HG03196 (cell line): Measurements from ENCODE around the gene SPAG17.

ENCODE experiments used
- ATAC-seq: cut with Tn5 transposase; IDR thresholded peaks from one replicate; pipeline ENCODE4 v1.9.1; 2021; ENCODE audit not compliant: unreplicated experiment

Gene SPAG17

DNA sequence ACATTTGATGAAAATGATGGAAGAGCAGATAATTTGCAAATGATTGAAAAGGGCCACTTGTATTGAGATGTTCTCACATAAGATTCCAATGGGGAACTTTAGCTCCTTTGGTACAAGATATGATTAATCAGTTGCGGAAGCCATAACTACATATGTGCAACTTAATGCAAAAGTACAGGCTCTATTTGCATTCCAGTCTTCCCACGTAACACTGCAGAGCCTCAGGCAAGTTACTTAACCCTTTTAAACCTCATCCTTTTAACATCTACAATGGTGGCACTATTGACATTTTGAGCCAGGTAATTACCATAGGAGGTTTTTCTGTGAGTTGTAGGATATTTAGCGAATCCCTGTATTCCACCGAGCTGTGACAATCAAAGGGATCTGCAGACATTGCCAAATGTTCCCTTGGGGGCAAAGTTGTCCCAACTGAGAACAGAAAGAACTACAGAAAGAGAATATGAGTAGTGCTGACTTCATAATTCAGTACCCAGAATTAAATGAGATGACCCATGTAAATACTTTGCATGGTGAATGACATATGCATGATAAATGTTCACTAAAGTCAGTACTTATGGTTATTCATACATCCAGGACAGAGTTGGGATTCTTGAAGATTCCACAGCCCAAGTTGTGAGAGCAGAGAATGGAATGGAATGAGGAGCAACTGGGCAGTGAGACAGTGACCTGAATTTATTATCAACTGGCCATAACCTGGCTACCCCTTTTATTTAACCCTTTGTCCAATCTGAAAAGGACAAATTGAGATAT is 62.6 kb downstream of the SPAG17 start:
- ATAC-seq: no peak

DNA sequence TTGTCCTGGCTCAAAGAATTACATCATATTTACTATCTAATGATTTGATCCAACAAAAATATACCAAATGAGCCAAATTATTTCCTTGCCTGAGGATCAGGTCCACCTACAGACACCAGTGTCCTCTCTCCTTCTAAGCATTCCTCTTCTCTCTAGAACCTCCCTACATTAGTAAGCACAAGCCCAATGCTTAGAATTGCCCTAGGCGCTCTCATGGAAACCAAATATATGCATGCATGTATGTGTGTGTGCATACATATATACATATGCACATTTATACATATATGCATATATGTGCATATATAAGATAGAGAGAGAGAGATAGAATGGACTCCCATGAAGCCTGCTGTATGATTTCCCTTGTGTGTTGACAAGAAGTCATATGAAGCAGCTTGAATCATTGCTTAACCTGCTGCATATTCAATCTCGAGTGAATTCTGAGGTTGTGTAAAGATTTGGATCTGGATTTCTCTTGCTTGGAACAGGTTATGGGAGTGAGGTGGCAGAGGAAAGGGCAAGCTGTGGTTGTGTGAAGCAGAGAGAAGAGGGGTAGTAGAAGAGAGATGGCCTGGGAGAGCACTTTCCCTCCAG is 66.1 kb downstream of the SPAG17 start:
- ATAC-seq: no peak

DNA sequence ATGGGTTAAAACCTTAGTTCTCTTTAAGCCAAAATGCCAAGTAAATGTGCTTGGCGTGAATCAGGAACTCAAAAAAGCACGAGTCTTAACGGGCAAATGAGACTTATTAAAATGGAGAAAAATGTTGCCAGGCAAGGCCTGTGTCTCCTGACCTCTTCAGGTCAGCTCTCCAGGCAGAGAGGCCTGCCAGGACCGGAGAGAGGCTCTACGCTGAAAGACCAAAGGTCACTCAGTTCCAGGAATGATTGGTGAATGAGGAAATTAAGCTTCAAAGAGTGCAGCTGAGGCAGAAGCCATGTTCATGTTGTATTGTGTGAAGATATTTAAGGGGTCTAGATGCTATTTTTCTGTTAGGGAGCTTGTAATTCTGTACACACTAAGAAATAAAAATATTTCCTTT is 66.6 kb downstream of the SPAG17 start:
- ATAC-seq: no peak

DNA sequence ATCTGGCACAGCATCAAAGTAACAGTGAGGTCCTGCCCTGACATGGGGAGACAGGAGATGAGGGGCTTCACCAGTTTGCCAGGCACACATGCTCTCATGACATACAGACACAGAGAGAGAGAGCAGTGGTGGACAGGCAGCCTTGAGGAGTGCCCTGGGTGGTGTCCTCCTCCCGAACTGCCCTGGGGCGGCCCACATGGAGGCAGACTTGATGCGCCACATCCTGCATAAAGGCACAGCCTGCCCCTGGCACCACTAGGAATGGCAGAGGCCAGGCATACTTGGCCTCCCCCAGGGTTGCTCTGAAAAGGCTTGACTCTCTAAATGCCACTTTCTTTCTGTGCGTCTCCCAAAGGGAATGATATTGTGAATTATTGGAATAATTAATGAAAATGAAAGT is 67.5 kb downstream of the SPAG17 start:
- no peak for ATAC-seq

DNA sequence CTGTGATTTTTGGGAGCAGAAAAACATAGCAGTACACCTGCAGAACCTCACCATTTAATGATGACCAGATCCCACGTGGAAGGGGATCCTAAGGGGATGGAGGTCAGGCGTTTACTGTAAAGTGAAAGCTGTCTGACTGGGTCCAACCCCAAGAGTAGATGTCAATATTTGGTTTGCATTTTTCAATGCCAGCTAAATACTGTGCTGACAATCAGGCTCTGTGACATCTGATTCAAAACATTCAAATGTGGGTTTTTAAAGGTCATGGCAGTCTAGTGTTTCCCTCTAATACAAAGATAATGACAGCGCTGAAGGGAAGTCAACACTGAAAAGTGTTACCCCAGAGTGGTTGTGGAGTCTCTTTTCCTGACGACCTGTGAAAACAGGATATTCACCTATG is 68.1 kb downstream of the SPAG17 start:
- ATAC-seq: no peak

DNA sequence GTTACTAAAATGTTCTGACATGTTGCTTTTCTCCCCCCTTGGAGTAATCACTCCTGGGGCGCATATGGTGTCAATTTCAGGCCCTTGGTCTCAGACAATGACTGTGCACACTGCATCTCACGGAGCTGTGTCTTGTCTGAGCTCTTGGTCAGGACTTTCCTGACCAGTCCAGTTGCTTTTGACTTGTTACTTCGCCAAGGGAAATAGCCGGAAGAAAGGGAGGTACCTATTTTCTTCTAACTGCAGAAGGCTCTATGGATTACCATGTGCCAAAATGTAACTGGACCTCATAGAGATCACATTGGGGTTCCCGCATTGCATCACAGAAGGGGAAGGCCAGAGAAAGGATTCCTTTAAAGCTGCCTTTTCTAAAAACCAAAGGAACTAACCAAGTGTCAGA is 68.6 kb downstream of the SPAG17 start:
- ATAC-seq: no peak

DNA sequence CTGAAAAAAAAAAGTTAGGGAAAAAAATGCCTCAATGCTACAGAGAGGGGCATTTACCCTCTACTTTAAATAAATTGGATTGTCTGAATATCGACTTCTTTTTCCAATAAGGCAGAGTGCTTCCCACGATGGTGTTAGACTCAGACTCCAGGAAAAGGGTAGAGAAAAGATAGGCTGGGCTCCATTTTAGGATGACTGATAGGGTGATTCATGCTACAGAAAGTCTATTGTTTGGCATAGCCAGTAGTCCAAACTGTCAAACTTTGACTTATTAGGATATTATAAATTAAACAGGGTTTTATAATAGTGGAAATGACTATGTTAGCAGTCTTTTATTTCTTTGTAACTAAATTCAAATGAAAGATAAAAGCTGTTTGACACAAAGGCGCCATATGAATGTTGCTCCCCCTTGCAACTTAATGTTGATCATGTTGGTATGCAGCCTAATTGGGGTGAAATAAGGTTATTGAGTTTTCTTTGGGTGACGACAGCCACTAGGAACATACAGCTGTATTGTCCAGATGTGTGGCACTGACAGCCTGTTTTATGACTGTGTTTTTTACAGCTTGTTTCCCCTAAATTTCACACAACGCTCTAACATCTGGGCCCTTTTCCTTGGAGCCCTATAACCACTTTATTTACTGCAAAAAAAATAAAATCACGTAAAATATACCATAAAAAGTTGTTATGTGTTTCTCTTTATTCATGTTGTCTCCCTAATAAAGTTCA is 69.3 kb downstream of the SPAG17 start:
- no peak for ATAC-seq

DNA sequence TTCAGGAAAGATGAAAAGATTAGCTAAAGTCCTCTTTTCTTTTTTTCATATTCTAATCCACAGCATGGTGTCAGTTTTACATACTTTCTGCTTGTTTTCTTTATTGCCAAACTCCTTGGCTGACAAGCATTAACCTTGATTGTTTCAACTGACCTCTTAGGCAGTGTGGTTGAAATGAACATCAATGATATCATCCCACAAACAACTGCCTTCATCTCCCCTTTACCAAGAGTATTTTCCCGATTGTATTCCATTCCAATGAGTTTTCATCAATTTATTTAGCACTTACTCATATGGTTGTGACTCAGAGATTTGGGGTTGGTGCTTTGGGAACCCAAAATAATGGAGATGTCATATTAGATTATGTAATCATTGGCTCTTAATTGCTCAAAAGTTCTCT is 71.8 kb downstream of the SPAG17 start:
- ATAC-seq: no peak

DNA sequence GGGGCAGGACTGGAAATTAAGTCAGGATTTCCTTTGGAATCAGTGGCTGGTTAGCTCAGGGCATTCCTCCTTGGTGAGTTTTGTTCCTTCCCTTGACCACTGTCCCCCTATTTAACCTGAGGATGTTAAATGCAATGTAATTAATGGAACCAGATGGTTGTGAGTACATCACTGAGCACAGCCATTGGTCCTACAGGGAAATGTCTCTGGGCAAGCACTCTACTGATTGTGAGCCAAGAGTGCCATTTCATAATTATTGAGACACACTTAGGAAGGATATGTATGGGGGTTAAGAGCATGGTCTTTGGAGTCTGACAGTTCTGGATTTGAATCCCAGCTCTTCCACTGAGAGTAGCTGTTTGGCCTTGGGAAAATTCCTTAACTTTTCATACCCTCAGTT is 74.4 kb downstream of the SPAG17 start:
- ATAC-seq: no peak

DNA sequence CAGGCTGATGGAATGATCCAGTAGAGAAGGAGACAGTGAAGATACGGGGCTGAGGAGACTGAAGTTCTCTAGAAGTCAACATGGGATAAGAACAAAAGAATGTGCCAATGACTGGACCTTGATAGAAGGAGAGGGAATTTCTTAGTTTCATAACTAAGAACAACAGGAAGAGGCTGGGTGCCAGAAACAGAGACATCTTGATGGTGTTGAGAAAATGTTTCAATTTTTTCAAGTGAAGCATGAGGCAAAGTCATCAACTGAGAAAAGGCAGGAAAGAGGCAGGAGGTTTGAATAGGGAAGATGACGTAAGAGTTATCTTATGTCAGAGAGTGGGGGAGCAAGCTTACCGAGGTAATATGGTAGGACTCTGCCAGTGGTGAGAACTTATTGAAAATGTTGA is 80.1 kb downstream of the SPAG17 start:
- no peak for ATAC-seq

DNA sequence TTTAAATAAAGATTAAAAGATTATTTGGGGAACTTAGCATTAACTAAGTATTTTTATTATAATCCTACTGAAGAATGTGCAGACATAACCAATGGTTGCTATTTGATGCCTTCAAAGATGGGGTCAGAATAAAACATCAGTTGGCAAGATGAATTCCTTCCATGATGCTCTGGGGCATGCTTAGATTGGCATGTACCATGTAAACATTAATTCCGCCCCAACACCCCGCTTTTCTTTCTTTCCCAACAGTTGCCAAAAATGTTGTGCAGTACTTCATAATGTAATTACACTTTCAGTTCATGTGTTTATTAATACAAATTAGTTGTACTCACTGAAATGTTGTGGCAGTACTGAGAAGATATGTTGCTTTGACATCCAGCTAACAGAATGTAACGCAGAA is 82.6 kb downstream of the SPAG17 start:
- no peak for ATAC-seq

DNA sequence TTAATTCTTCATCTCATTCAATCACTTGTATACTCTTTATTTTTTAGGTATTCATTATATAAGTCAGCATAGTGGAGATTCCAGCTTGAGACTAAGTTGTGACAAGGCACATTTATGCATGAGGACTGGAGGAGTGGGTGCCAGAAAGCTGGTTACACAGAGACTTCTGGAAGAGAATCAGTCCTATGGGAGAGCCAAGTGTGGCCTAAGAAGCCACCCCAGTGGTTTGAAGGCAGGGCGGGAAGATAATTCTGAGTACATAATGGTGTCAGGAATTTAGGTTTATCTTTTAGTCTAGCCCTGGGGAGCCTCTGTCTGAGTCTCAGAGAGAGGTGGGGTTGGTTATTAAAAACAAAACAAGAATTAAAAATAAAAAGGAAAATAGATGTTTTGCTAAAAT is 83.0 kb downstream of the SPAG17 start:
- ATAC-seq: no peak

DNA sequence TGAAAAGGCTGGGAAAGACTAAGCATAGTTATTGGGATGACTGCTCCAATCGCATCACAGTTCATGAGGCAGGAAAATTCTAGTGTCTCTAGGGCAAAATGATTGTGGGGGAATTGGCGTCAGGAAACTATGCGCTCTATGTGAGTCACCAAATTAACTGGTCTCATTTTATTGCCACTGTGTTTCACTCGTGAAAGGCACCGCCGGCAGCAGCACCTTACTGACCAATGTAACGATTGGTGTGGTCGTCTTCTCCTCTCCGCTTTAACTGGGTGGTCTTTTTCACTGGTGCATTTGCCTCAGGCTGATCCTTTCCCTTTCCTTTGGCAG is 83.5 kb downstream of the SPAG17 start:
- ATAC-seq: no peak

DNA sequence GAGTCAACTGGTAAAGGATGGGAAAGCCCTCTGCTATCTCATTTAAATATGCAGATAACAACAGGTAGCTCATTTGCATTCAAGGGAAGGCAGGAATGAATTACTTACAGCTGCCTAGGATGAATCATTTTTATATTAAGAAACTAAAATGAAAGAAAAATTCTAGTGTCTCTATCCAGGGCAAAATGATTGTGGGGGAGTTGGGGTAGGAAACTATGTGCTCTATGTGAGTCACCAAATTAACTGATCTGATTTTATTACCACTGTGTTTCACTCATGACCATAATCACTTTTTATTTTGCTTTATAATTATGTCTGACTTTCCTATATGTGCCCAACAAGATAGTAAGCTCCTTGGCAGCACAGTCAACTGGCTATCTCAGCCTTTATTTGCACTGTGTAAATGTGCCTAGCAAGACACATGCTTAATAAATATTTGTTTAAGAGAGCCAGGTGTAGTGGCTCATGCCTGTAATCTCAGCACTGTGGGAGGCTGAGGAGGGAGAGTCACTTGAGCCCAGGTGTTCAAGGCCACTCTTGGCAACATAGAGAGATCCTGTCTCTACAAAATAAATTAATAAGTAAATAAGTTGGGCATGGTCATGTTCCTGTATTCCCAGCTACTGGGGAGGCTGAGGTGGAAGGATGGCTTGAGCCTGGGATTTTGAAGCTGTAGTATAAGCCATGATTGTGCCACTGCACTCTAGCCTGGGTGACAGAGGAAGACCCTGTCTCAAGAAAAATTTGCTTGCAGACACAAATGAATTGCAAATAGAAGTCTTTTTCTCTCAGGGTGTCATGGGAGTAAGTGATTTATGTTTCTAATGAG is 84.1 kb downstream of the SPAG17 start:
- no peak for ATAC-seq

DNA sequence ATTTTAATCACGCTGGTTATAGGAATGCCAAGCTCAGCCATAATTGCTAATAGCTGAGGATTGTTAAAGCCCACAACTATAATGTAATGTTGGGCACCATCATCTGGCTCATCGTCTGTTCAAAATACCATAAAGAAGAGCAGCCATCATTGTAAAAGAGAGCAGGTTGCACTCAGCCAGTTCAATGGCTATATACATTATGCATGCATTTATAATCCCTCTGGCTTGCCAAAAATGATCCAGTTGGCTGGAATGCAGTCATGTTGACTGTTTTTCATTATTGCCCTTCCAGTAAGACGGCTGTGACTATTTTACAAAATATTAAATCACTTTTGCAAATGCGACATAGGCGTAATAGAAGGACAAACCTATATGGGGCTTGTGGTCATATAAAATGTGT is 85.3 kb downstream of the SPAG17 start:
- no peak for ATAC-seq

DNA sequence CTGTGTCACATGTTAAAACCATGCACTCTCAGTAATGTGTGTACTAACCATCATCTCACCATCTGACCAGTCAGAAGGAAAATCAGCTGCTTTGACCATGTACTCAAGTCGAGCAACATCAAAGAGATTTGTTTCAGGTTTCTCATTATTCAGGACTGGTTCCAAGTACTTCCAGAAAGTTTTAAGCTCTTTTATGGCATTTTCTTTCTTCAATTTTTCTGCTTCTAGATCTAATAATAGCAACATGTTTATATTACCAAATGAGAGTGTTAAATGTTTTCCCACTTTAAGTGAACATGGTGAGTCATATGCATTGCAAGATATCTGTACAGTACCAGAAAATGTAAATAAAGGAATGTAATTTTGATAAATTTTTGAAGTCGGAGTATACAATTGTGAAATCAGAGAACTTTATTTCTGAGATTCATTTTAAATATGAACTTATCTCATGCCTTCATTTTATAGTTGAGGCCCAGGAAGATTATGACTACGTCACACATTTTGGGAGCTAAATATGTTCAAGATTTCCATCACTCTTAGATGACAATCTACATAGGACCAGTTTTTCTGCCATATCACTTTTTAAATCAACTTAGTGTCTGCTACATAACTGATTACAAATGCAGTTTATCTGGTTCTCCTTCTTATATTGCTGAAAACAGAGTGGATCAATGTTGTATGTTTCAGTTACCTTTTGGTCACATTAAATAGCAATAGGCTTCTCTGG is 87.2 kb downstream of the SPAG17 start:
- ATAC-seq: no peak

DNA sequence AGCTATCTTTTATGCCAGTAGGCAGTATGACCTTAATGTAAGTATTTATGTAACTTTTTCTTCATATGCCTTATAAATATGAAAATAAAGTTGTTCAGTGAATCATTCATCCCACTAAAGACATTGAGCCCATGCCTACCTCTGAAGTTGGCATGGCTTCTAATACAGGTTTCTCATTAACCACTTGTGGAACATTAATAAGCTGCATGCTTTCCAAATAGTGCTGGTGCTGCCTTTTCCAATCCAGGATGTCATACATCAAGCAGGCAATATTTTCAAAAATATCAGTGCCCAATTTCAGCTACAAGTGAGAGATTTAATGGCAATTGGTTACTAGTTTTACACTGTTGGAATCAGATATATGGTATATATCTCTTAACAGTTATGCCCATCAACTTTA is 92.0 kb downstream of the SPAG17 start:
- ATAC-seq: no peak

DNA sequence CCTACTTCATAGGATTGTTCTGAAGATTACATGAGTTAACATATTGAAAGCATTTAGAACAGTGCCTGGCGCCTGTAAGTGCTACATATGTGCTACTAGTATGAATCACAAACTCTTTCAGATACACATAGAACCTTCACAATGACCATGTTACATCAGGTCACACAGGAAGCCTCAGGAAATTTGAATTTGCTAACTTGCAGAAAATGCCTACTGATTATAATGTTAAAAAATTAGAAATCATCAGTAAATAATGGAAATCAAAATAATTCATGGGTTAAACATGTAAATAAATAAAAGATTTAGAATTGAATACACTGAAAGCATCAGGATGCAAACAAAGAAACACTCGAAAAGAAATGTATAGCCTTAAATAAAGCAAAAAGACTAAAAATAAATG is 94.9 kb downstream of the SPAG17 start:
- no peak for ATAC-seq

DNA sequence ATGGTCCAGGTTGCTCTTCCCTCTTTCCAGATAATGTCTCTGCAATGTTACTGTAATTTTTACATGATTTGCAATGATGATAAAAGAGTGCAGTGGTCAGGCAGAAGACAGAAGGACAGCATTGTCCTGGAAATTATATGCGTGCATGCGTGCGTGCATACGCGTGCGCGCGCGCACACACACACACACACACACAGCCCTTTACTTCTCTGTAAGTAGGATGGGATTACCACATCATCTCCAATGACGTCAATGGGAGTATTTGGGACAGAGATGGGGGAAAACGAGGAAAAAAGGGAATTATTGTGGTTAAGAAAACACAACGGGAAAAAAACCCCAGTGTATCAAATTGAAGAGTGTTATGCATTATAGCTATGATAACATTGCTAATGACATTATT is 99.7 kb downstream of the SPAG17 start:
- no peak for ATAC-seq

DNA sequence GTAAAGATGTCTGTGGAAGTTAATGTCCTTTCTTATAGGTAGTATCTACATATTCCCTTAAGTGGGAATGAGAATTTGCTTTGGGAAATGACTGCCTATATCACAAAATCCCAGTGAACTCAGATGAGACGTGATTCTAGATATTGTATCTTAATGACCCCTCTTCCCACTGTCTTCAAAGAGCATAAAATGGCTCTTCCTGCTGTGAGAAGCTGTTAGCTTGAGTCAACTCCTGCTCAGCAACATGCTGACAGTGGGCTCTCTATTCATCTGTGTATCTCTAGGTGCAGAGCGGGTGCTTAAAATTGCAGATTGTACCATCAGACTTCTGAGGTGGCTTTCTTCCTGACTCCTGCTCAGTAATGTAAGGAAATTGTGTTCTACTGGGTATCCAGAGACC is 100.6 kb downstream of the SPAG17 start:
- no peak for ATAC-seq

DNA sequence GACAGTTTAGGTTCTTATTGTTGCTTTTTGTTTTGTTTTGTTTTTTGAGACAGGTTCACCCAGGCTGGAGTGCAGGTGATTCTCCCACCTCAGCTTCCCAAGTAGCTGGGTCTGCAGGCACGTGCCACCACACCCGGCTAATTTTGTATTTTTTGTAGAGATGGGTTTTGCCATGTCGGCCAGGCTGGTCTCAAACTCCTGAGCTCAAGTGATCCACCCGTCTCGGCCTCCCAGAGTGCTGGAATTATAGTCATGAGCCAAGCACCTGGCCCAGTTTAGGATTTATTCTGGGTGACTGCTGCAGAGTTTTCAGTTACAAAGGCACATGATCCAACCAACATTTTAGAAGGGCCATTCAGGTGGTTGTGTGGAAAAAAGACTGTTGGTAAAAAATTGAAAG is 102.0 kb downstream of the SPAG17 start:
- ATAC-seq: no peak
